Measurements from ENCODE around the gene SLC24A5.

Gene SLC24A5

DNA sequence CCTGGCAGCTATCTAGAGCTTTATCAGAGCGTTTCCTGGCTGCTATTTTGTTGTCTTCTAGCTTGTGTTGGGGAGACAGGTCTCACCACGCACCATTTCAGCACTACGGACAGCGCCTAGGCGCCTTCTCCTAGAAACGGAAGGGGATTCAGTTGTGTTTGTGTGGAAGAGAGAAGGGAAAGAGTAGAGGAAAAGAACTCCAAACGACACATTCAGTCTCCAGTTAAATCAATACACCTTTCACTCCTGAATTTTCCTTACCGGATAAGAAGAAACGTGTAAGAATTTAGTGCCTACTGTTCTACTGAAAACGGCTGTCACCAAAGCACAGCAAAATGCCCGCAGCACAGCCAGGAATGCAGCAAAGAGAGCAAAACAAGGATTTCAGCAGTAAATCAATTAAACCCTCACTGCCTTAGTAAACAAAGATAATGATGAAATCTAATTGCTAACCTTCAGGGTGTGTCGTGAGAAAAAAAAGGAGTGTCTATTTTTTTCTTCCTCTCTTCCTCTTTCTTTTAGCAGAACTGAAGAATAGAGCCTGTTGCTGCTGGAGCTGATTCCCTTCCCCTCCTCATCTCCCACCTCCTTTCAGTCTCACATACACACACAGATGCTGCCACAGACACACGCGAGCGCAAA lies 70.3 kb downstream of the SLC24A5 start:
- H3K36me3 Mint-ChIP-seq (ENCODE audit: low read depth), result no peaks in the 10 kb centered on the region
- peaks cover 24% of the 10 kb centered on the region for H3K27me3 Mint-ChIP-seq (ENCODE audit: low read depth)
- H3K27ac Mint-ChIP-seq, result no peak overlapping the region
- no peaks in the 10 kb centered on the region for H3K9me3 Mint-ChIP-seq
- H3K4me1 Mint-ChIP-seq, result peaks cover 4% of the 10 kb centered on the region
- TF ChIP-seq, protein P1, sequence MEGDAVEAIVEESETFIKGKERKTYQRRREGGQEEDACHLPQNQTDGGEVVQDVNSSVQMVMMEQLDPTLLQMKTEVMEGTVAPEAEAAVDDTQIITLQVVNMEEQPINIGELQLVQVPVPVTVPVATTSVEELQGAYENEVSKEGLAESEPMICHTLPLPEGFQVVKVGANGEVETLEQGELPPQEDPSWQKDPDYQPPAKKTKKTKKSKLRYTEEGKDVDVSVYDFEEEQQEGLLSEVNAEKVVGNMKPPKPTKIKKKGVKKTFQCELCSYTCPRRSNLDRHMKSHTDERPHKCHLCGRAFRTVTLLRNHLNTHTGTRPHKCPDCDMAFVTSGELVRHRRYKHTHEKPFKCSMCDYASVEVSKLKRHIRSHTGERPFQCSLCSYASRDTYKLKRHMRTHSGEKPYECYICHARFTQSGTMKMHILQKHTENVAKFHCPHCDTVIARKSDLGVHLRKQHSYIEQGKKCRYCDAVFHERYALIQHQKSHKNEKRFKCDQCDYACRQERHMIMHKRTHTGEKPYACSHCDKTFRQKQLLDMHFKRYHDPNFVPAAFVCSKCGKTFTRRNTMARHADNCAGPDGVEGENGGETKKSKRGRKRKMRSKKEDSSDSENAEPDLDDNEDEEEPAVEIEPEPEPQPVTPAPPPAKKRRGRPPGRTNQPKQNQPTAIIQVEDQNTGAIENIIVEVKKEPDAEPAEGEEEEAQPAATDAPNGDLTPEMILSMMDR (IDR thresholded peaks at IDR 0.05; ENCODE audit: unreplicated experiment in 3 of 3), result no peak
- H3K4me3 Mint-ChIP-seq, result peak overlapping the region; percentile 62 to 75 (median 73)

DNA sequence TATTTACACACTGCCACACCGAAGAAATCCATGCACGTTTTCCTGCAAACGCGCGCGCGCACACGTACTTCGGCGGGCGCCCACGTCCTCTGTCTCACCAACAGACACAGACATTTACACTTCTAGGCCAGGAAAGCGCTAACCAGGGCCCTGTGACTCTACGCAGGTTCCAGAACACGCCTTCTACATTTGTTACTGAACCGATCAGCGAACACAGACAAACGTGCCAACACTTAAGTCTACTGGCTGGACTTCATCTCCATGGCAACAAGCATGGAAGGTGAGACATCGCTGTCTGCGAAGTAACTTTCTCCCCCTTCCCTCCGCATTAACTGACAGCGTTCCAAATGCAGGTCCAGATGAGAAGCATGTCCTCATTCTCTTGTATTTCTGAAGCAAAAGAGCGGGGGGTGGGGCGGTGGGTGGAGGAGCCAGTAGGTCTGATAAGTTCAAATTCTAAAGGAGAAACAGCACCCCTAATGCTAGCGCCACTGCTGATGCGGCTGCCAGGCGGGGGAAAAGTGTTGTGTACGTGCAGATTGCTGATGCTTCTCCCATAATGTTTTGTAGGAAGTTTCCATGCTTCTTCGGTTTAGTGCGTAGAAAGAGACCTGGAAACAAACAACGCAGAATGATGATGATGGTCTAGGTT lies 70.9 kb downstream of the SLC24A5 start, which contains the start of gene CTXN2:
Gene CTXN2, plus strand, starts transcription at position 92 of the 652 bp plus-strand sequence. CDS start 9,636 bp downstream, outside the sequence.
- H3K27me3 Mint-ChIP-seq (ENCODE audit: low read depth), result peaks cover 24% of the 10 kb centered on the region
- TF ChIP-seq, protein P1 (IDR thresholded peaks at IDR 0.05; ENCODE audit: unreplicated experiment in 3 of 3), result no peak
- H3K4me1 Mint-ChIP-seq, result peaks cover 4% of the 10 kb centered on the region
- no peaks in the 10 kb centered on the region for H3K9me3 Mint-ChIP-seq
- no peak within 1 kb of the TSS for H3K27ac Mint-ChIP-seq
- H3K36me3 Mint-ChIP-seq (ENCODE audit: low read depth), result no peaks in the 10 kb centered on the region
- peak within 1 kb of the TSS; percentile 62 to 75 (median 73) for H3K4me3 Mint-ChIP-seq
